ENCODE data around the gene TNFRSF8.

TNFRSF8 gene

GRCh38 chr1:12134716-12135115 is 71.6 kb downstream of the TNFRSF8 start:
- no peak for DNase-seq (ENCODE audit: low spot score)
- peak overlapping the region; percentile 83; the same call in 1 of the 2 replicates for H3K27ac ChIP-seq
- CTCF ChIA-PET, result interaction anchor here (1.0 kb wide), 1 partner anchor 10 kb away, joined by 6 read pairs; no protein-coding TSS in a partner anchor
- POLR2A ChIA-PET (ENCODE audit: low non-redundant PET), result no interaction called here
- TF ChIP-seq CTCF (conservative IDR thresholded peaks at IDR 0.05; ENCODE audit: low read depth), result no peak

DNA sequence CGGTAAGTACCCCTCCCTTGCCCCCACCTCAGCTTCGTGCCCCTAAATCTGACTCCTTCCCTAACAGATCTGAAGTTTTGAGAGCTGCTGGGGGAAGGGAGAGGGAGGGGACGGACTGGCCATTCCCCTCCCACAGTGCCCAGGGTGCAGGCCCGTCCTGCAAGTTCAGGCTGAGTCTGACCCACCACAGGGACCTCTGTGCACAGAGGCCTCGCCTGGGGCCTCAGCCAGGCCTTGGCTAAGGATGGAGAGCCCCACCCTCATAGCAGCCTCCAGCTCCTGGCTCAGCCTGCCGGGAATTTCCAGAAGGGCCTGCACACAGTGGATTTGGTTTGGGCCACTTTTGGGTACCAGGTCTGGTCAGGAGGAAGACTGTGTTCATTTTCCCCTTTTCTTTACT is 72.5 kb downstream of the TNFRSF8 start:
- peak overlapping the region; percentile 83 for H3K27ac ChIP-seq
- ChIA-PET POLR2A (ENCODE audit: low non-redundant PET) (no interaction called here), CTCF (interaction anchor here (1.0 kb wide), 1 partner anchor 11 kb away, joined by 6 read pairs; no protein-coding TSS in a partner anchor)
- no peak for TF ChIP-seq CTCF (conservative IDR thresholded peaks at IDR 0.05; ENCODE audit: low read depth)
- DNase-seq (ENCODE audit: low spot score), result no peak

DNA sequence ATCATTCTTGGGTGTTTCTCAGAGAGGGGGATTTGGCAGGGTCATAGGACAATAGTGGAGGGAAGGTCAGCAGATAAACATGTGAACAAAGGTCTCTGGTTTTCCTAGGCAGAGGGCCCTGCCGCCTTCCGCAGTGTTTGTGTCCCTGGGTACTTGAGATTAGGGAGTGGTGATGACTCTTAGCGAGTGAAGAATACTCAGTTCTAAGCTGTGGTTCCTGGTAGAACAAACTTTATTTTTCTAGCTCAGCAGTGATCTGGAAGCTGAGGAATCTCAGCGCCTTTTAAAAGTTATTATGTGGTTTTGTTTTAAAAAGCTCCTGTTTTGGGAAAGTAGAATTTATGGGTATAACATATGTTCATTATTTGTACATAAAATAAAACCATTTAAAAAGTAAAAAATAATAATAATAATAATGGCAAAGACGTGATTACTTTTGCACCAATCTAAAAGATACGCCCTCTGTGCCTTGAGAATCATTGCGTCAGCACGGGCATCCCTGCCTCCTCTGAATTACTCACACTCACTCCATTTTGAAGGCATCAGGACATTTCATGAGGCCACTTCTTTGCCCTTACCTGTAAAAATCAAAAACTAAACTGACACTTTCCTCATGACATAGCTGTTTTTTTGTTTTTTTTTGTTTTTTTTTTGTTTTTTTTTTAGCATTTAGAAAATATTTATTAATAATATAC is 74.0 kb downstream of the TNFRSF8 start:
- no peak for DNase-seq (ENCODE audit: low spot score)
- TF ChIP-seq CTCF (conservative IDR thresholded peaks at IDR 0.05; ENCODE audit: low read depth), result no peak
- POLR2A ChIA-PET (ENCODE audit: low non-redundant PET), result no interaction called here
- no peak overlapping the region for H3K27ac ChIP-seq
- CTCF ChIA-PET, result interaction anchor here (0.6 to 0.7 kb wide), 2 partner anchors 49 to 103 kb away, joined by 3 read pairs; no protein-coding TSS in a partner anchor

- no peak for DNase-seq (ENCODE audit: low spot score)
- ChIA-PET POLR2A (ENCODE audit: low non-redundant PET) (no interaction called here), CTCF (interaction anchor here (1.0 kb wide), 1 partner anchor 14 kb away, joined by 4 read pairs; no protein-coding TSS in a partner anchor)
- TF ChIP-seq CTCF (conservative IDR thresholded peaks at IDR 0.05; ENCODE audit: low read depth), result no peak
- no peak overlapping the region for H3K27ac ChIP-seq
These were observed 75.4 kb downstream of the TNFRSF8 start for GRCh38 chr1:12138196-12139168.

DNA sequence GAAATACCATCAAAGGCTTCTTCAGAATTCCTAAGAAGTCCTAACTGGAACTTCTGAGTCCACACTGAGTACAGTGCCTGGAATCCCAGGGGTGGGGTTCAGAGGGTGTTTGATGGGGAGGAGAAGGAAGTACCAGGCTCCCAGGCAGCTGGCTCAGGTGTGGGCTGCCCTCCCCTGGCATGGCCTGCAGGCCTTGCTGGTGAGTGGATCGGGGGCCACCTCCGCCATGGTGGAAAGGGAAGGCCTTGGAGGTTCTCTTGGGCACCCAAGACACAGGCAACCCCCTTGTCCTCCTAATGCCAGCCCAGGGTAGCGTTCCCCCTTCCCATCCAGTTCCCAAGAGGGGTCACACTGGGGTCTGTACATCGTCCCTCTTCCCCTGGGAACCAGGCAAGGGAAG is 76.9 kb downstream of the TNFRSF8 start:
- no peak for TF ChIP-seq CTCF (conservative IDR thresholded peaks at IDR 0.05; ENCODE audit: low read depth)
- ChIA-PET POLR2A (ENCODE audit: low non-redundant PET) (no interaction called here), CTCF (interaction anchor here (0.6 to 1.5 kb wide), 2 partner anchors 15 to 16 kb away, joined by 3 to 5 read pairs; no protein-coding TSS in a partner anchor)
- peak overlapping the region; percentile 41 for H3K27ac ChIP-seq
- DNase-seq (ENCODE audit: low spot score), result no peak

DNA sequence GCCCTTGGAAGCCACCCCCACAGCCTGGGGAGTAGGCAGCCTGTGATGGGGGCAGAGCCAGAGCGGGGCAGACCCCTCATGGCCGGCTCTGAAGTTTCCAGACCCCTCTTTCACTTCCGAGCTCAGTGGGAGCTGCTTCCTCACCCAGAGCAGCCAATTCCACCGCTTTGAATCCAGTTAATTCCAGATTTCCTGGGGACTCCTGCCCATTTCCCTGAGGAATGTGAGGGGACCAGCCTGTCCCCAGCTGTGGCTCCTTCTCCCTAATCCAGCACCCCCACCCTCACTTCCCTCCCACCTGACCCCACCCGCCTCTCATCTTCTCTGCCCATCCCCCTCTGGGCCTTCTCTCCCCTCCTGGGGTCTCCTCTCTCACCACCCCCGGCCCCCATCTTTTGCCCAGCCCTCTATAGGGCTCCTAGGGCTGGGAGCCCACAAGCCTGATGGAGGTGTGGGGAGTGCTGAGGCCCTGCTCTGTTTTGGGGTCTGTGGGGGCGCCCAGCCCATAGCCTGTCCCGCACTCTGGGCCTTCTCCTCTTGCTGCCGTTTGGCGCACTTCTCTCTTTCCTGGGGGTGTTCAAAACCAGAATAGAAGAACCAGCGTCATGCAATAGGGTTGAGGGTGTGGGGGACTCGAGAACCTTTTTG is 77.5 kb downstream of the TNFRSF8 start:
- ChIA-PET POLR2A (ENCODE audit: low non-redundant PET) (no interaction called here), CTCF (interaction anchor here (0.6 to 1.5 kb wide), 2 partner anchors 17 to 77 kb away, joined by 3 to 5 read pairs; no protein-coding TSS in a partner anchor)
- DNase-seq (ENCODE audit: low spot score), result no peak
- TF ChIP-seq CTCF (conservative IDR thresholded peaks at IDR 0.05; ENCODE audit: low read depth), result no peak
- peak overlapping the region; percentile 41; the same call in 1 of the 2 replicates for H3K27ac ChIP-seq

All from RWPE1 (cell line).